ENCODE results near the gene PHRF1. TPM values are rescaled to one million over a fixed set of nuclear protein-coding genes. Genes with fewer than 3 reads are reported as not detected.

Gene PHRF1
- total RNA-seq, 2 experiments from 2014 or later: 46.8 to 48.6 TPM

DNA sequence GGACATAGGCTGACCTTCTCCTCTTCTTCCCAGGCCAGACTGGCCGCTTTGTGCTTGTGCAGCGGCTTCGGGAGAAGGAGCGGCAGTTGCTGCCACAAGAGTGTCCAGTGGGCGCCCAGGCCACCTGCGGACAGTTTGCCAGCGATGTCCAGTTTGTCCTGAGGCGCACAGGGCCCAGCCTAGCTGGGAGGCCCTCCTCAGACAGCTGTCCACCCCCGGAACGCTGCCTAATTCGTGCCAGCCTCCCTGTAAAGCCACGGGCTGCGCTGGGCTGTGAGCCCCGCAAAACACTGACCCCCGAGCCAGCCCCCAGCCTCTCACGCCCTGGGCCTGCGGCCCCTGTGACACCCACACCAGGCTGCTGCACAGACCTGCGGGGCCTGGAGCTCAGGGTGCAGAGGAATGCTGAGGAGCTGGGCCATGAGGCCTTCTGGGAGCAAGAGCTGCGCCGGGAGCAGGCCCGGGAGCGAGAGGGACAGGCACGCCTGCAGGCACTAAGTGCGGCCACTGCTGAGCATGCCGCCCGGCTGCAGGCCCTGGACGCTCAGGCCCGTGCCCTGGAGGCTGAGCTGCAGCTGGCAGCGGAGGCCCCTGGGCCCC lies 14.1 kb upstream of the PHRF1 start:
- H3K4me1 Mint-ChIP-seq: peaks cover 20% of the 10 kb centered on the region
- POLR2A ChIA-PET: no interaction called here
- DNase-seq: no peak
- no peaks in the 10 kb centered on the region for H3K9me3 Mint-ChIP-seq
- peaks cover 10% of the 10 kb centered on the region for H3K27me3 Mint-ChIP-seq
- no peak overlapping the region for H3K27ac Mint-ChIP-seq
- H3K36me3 Mint-ChIP-seq (ENCODE audit: low read depth): peaks cover 6% of the 10 kb centered on the region
- peak overlapping the region; percentile 91 for H3K4me3 Mint-ChIP-seq
- CTCF ChIA-PET: interaction anchor here (0.5 kb wide), 1 partner anchor 87 kb away, joined by 3 read pairs; no protein-coding TSS in a partner anchor

GRCh38 chr11:563066-563811 lies 13.0 kb upstream of the PHRF1 start:
- ChIA-PET CTCF (interaction anchor here (1.2 to 2.1 kb wide), 2 partner anchors 8 to 13 kb away, joined by 4 to 12 read pairs; partner anchors contain the start of gene PHRF1), POLR2A (no interaction called here)
- no peak overlapping the region for H3K4me3 Mint-ChIP-seq
- DNase-seq: no peak
- H3K27ac Mint-ChIP-seq: no peak overlapping the region
- H3K27me3 Mint-ChIP-seq: peaks cover 2% of the 10 kb centered on the region
- H3K36me3 Mint-ChIP-seq (ENCODE audit: low read depth): peaks cover 9% of the 10 kb centered on the region
- H3K9me3 Mint-ChIP-seq: no peaks in the 10 kb centered on the region
- peaks cover 27% of the 10 kb centered on the region for H3K4me1 Mint-ChIP-seq

DNA sequence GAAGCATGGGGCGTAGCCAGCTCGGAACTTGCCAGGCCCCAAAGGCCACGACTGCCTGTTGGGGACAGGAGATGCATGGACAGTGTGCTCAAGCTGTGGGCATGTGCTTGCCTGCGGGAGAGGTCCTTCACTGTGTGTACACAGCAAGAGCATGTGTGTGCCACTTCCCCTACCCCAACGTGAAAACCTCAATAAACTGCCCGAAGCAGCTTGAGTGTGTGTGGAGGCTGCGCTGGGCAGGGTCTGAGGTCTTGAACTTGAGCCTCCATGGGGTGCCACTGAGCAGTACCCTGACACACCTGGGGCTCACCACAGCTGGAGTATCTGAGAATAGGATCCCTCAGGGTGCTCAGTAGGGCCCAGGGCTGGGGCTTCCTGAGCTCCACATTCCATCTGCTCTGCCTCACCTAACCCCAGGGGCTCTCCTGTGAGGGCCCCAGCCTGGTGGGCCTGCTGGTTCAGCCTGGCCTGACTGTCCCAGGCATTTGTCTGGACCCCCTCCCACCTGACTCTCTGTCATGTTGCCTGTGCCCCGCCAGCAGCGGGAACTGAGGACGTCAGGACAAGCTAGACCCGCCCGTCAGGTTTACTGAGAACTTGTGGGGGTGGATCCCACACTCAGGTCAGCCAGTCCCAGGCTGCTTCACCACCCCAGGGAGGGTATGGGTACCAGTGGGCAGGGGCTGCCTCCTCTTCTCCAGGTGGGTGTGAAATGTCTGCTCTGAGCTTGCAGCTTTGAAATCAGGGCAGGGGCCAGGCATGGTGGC lies 12.3 kb upstream of the PHRF1 start:
- Mint-ChIP-seq H3K27me3 (peaks cover 2% of the 10 kb centered on the region), H3K9me3 (no peaks in the 10 kb centered on the region), H3K4me3 (no peak overlapping the region), H3K27ac (no peak overlapping the region), H3K4me1 (peaks cover 27% of the 10 kb centered on the region), H3K36me3 (ENCODE audit: low read depth) (peaks cover 9% of the 10 kb centered on the region)
- CTCF ChIA-PET: interaction anchor here (0.5 to 2.1 kb wide), 4 partner anchors 9 to 21 kb away, joined by 3 to 12 read pairs (median 4); partner anchors contain the start of gene PHRF1
- POLR2A ChIA-PET: no interaction called here
- no peak for DNase-seq

DNA sequence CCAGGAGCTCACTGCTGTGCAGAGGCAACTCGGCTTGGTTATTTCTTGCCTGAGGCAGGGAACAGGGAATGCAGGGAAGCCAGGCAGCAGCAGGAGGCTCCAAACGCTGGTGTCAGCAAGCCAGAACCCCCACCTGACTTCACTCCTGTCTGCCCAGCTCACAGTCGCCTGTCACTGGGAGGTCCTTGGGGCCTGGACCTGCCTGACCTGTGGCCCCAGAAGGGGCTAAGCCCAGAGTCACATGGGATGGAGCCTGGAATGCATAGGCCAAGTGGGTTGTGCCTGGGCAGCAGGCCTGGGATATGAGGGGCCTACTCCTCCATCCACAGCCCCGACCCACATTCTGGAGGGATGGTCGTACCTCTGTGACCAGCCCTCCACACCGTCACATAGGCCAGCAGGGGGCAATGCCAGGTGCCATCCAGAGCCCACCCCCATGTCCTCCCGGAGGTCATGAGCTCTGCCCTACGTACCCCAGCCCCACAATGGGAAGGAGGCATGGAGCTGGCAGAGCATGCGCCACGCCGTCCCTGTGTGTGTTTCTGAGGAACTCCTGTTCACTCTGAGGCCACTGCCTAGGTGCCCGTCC lies 10.3 kb upstream of the PHRF1 start:
- no peak overlapping the region for H3K4me3 Mint-ChIP-seq
- ChIA-PET CTCF (interaction anchor here (1.2 to 2.2 kb wide), 5 partner anchors 8 to 47 kb away, joined by 3 to 11 read pairs (median 5); partner anchors contain the start of gene HRAS), POLR2A (no interaction called here)
- no peak for DNase-seq
- peaks cover 9% of the 10 kb centered on the region for H3K36me3 Mint-ChIP-seq (ENCODE audit: low read depth)
- H3K27me3 Mint-ChIP-seq: no peaks in the 10 kb centered on the region
- H3K27ac Mint-ChIP-seq: no peak overlapping the region
- peaks cover 24% of the 10 kb centered on the region for H3K4me1 Mint-ChIP-seq
- H3K9me3 Mint-ChIP-seq: no peaks in the 10 kb centered on the region

DNA sequence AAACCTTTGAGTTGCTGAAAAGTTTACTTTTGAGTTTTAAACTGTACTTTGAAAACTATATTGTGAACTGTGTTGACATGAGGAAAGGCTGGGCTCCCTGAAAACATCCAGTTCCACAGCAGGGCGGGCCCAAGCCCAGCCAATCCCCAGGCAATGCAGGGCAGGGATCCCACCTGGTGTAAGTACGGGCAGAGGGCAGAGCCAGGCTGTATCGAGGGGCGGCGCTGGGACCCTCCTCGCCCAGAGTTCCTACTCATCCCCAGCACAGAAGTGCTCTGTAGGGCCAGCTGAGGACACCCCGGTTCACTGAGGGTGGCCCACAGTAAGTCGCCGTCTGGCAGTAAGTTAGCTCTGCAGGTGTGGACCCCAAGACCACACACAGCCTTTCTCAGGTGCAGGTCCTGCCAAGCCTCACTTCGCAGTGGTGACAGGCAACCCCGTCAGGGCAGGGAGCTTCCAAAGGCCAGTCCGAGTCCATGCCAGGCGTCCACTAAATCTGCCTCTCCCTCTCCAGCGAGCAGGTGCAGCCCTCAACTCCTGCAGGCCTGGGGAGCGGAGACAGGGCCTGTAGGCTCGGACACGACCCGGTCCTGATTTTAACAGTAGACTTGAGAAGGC lies 9.2 kb upstream of the PHRF1 start:
- H3K27ac Mint-ChIP-seq: peak overlapping the region; percentile 86
- CTCF ChIA-PET: interaction anchor here (0.5 to 2.0 kb wide), 8 partner anchors 9 to 1001 kb away, joined by 3 to 11 read pairs (median 3); partner anchors contain the start of gene HRAS
- DNase-seq: no peak
- no peaks in the 10 kb centered on the region for H3K27me3 Mint-ChIP-seq
- H3K4me3 Mint-ChIP-seq: peak overlapping the region; percentile 85
- peaks cover 9% of the 10 kb centered on the region for H3K36me3 Mint-ChIP-seq (ENCODE audit: low read depth)
- H3K4me1 Mint-ChIP-seq: peaks cover 22% of the 10 kb centered on the region
- H3K9me3 Mint-ChIP-seq: no peaks in the 10 kb centered on the region
- POLR2A ChIA-PET: no interaction called here

GRCh38 chr11:567629-568292 lies 8.5 kb upstream of the PHRF1 start:
- DNase-seq: no peak

GRCh38 chr11:568306-569157 lies 7.7 kb upstream of the PHRF1 start:
- no peaks in the 10 kb centered on the region for H3K9me3 Mint-ChIP-seq
- H3K4me3 Mint-ChIP-seq: peak overlapping the region; percentile 79
- H3K27me3 Mint-ChIP-seq: no peaks in the 10 kb centered on the region
- peak overlapping the region; percentile 88 for H3K27ac Mint-ChIP-seq
- DNase-seq: peak; percentile 94
- ChIA-PET CTCF (interaction anchor here (0.6 to 1.7 kb wide), 4 partner anchors 13 to 1434 kb away, joined by 3 to 7 read pairs (median 3); no protein-coding TSS in a partner anchor), POLR2A (no interaction called here)
- H3K4me1 Mint-ChIP-seq: peaks cover 23% of the 10 kb centered on the region
- H3K36me3 Mint-ChIP-seq (ENCODE audit: low read depth): peaks cover 7% of the 10 kb centered on the region

More at GRCh38 chr11:567629-568292, 8.5 kb upstream of the PHRF1 start:
- peaks cover 22% of the 10 kb centered on the region for H3K4me1 Mint-ChIP-seq
- H3K27me3 Mint-ChIP-seq: no peaks in the 10 kb centered on the region
- H3K27ac Mint-ChIP-seq: peak overlapping the region; percentile 86
- peaks cover 9% of the 10 kb centered on the region for H3K36me3 Mint-ChIP-seq (ENCODE audit: low read depth)
- peak overlapping the region; percentile 85 for H3K4me3 Mint-ChIP-seq
- no peaks in the 10 kb centered on the region for H3K9me3 Mint-ChIP-seq
- ChIA-PET POLR2A (no interaction called here), CTCF (interaction anchor here (0.5 to 1.9 kb wide), 5 partner anchors 10 to 49 kb away, joined by 3 to 7 read pairs (median 3); no protein-coding TSS in a partner anchor)

DNA sequence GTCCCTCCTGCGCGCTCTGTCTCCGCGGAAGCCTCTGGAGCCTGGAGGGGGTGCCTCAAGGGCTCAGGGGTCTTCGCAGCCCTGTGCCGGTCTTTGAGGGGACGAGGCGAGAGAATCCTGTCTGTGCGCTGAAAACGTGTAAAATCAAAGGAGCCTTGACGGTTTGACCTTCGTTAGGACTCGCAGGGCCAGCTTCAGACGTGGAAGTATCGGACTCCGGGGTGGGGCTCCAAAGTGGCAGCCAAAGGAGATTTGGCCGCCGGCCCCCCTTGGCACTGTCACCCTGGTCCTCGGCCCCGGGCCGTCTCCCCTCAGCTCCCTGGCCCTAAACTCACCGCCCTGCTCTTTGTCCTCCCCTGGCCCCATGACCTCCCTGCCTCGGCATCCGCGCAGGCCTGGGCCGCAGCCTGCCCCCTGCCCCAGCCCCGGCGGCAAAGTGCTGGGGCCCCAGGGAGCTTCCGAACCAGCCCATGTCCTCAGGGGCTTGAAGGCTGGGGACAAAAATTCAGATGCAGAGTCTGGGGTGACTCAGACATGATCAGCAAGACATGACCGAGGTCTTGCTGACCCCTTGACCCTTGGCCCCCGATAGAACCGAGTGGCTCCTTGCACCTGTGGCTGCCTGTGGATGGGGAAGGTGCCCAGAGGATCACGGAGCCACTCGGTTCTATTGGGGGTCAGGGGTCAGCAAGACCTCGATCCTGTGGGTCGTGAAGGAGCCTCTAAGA lies 6.9 kb upstream of the PHRF1 start:
- Mint-ChIP-seq H3K9me3 (no peaks in the 10 kb centered on the region), H3K4me1 (peaks cover 25% of the 10 kb centered on the region), H3K36me3 (ENCODE audit: low read depth) (peaks cover 3% of the 10 kb centered on the region), H3K4me3 (peak overlapping the region; percentile 79), H3K27me3 (peaks cover 3% of the 10 kb centered on the region), H3K27ac (peak overlapping the region; percentile 88)
- DNase-seq: no peak
- POLR2A ChIA-PET: no interaction called here
- CTCF ChIA-PET: interaction anchor here (0.6 to 1.7 kb wide), 5 partner anchors 14 to 1433 kb away, joined by 3 to 7 read pairs (median 3); no protein-coding TSS in a partner anchor

DNA sequence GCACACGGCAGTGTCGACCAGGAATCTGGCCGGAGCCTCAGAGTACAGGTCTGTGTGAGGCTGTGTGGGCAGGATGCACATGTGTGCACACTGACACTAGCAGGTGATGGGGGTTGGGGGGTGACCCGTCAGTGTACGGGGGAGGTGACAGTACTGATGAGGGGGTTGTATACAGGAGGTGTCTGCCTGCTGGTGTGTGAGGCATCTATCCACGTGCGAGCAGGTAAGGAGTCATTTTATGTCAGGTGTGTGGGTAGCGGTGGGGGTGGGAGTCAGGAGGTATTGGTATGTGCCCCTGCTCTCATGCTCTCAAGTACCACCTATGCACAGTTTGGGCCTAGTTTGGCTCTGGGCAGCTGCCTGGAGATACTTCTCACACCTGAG lies 4.5 kb upstream of the PHRF1 start:
- Mint-ChIP-seq H3K27me3 (peaks cover 7% of the 10 kb centered on the region), H3K9me3 (no peaks in the 10 kb centered on the region), H3K4me1 (peaks cover 29% of the 10 kb centered on the region), H3K27ac (no peak overlapping the region), H3K4me3 (no peak overlapping the region), H3K36me3 (ENCODE audit: low read depth) (peaks cover 3% of the 10 kb centered on the region)
- ChIA-PET CTCF (no interaction called here), POLR2A (no interaction called here)
- no peak for DNase-seq

DNA sequence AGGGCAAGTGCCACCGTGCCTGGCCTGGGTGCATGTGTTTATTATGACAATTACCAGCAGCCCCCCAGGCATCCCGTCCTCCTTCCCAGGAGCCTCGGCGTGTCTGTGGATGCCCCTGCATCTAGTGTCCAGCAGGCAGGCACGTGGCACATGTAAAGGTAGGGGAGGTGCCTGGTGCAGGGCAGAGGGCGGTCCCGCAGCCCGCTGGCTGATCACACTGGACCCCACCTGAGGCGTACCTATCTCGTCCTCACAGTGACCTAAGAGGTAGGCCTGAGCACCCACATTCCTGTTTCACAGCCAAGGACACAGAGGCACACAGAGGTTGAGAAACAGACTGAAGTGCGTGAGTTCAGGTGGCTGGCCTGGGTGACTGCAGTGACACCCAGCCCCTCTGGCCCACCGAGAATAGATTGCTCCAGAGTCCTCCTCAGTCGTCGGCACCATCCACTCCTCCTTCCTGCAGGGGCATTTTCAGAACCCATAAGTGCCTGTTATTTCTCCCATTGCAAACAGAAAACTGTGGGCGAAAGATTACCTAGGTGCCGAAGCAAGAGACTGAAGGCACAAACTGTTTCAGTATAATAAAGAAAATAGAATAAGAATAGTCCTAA lies 3.0 kb upstream of the PHRF1 start:
- ChIA-PET POLR2A (no interaction called here), CTCF (no interaction called here)
- Mint-ChIP-seq H3K9me3 (no peaks in the 10 kb centered on the region), H3K36me3 (ENCODE audit: low read depth) (peaks cover 4% of the 10 kb centered on the region), H3K27me3 (peaks cover 7% of the 10 kb centered on the region), H3K27ac (no peak overlapping the region), H3K4me3 (no peak overlapping the region), H3K4me1 (peaks cover 31% of the 10 kb centered on the region)
- DNase-seq: no peak
